OCI-LY1 (cell line): ENCODE measurements around the gene TNFAIP1.

ENCODE experiments used
- CTCF ChIP-seq: fragments of 200-600 bp; sonication (generic), shearing (Covaris generic); IDR thresholded peaks from 2 replicates; pipeline ENCODE4 v1.5.1; 2017; ENCODE audit warnings: mild to moderate bottlenecking, antibody characterized with exemption, low read length, moderate library complexity, mixed read lengths
- EZH2 ChIP-seq: fragments of 200-600 bp; sonication (generic), shearing (Covaris generic); IDR thresholded peaks from 2 replicates; pipeline ENCODE4 v1.8.0; 2017; ENCODE audit warnings: borderline replicate concordance, mixed run types, mild to moderate bottlenecking, antibody characterized with exemption, low read length, moderate library complexity, mixed read lengths

- no peak for TF ChIP-seq CTCF
- TF ChIP-seq EZH2 = no peak
Measured at GRCh38 chr17:28335201-28335958, at the start of gene TNFAIP1, which contains the start of gene IFT20.
